Measurements from ENCODE around the gene ZNF789.

Gene ZNF789

GRCh38 chr7:99459087-99459486, 13.6 kb upstream of the ZNF789 start:
- Histone ChIP-seq H3K27ac (ENCODE audit: low read depth, low read length, severe bottlenecking) (no peak overlapping the region), H3K9me3 (ENCODE audit: control insufficient read depth, low read length) (no peaks in the 10 kb centered on the region), H3K4me3 (ENCODE audit: extremely low read depth, insufficient read depth, low read length, poor library complexity, severe bottlenecking) (no peak overlapping the region), H3K36me3 (ENCODE audit: control insufficient read depth, insufficient read depth, low read length) (peaks cover 88% of the 10 kb centered on the region), H3K4me1 (ENCODE audit: control insufficient read depth, insufficient read depth, low read length, poor library complexity, severe bottlenecking) (no peaks in the 10 kb centered on the region)
- WGBS, 2 experiments (ENCODE audit: insufficient coverage in 2 of 2), result 89 to 93% methylated on average over 6 to 8 of the region's 8 CpGs

DNA sequence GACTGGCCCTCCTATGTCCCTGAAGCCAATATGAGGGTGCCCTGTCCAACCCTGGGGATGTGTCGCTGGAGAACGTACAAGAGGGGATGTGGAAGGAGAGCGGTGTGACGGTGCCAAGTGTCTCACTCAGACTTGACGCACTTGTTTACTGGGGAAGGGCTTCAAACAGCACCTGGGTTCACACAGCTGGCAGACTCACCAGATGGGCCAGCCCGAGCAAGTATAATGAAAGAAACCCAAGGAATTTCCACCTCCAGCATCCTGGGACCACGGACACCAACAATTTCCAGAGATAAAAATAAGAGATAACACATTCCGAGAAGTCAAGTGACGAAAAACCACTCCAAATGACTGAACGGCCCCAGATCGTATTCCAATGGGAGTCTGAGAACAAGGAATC, 12.0 kb upstream of the ZNF789 start:
- H3K4me3 ChIP-seq (ENCODE audit: extremely low read depth, insufficient read depth, low read length, poor library complexity, severe bottlenecking), result no peak overlapping the region
- 97 to 100% methylated on average over 7 to 9 of the region's 11 CpGs for WGBS, 2 experiments (ENCODE audit: insufficient coverage in 2 of 2)
- no peaks in the 10 kb centered on the region for H3K4me1 ChIP-seq (ENCODE audit: control insufficient read depth, insufficient read depth, low read length, poor library complexity, severe bottlenecking)
- H3K9me3 ChIP-seq (ENCODE audit: control insufficient read depth, low read length), result no peaks in the 10 kb centered on the region
- H3K36me3 ChIP-seq (ENCODE audit: control insufficient read depth, insufficient read depth, low read length), result peaks cover 80% of the 10 kb centered on the region
- no peak overlapping the region for H3K27ac ChIP-seq (ENCODE audit: low read depth, low read length, severe bottlenecking)

- Histone ChIP-seq H3K4me1 (ENCODE audit: control insufficient read depth, insufficient read depth, low read length, poor library complexity, severe bottlenecking) (no peaks in the 10 kb centered on the region), H3K36me3 (ENCODE audit: control insufficient read depth, insufficient read depth, low read length) (peaks cover 74% of the 10 kb centered on the region), H3K4me3 (ENCODE audit: extremely low read depth, insufficient read depth, low read length, poor library complexity, severe bottlenecking) (no peak overlapping the region), H3K27ac (ENCODE audit: low read depth, low read length, severe bottlenecking) (no peak overlapping the region), H3K9me3 (ENCODE audit: control insufficient read depth, low read length) (no peaks in the 10 kb centered on the region)
- 85 to 100% methylated on average over 2 of the region's 2 CpGs for WGBS, 2 experiments (ENCODE audit: insufficient coverage in 2 of 2)
Measured at GRCh38 chr7:99461221-99461620, 11.5 kb upstream of the ZNF789 start.

DNA sequence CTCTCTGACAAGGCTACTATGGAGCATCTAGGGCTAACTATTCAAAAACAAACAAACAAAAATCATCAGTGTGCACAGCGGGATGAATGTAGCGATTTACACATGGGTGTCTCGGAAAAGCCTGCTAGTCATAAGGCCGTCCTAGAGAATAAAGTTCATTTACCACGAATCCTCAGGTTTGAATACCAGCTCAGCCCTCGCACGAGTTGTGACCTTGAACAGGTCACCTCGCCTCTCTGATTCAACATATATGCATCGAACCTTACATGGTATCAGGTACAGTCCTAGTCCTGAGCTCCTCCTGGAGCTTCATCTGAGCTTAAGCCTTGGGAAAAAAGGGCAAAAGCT, 7.3 kb upstream of the ZNF789 start:
- peak overlapping the region; percentile 80 for H3K4me3 ChIP-seq (ENCODE audit: extremely low read depth, insufficient read depth, low read length, poor library complexity, severe bottlenecking)
- H3K4me1 ChIP-seq (ENCODE audit: control insufficient read depth, insufficient read depth, low read length, poor library complexity, severe bottlenecking), result no peaks in the 10 kb centered on the region
- H3K36me3 ChIP-seq (ENCODE audit: control insufficient read depth, insufficient read depth, low read length), result peaks cover 33% of the 10 kb centered on the region
- WGBS, 2 experiments (ENCODE audit: insufficient coverage in 2 of 2), result 9 to 11% methylated on average over 9 of the region's 9 CpGs
- H3K9me3 ChIP-seq (ENCODE audit: control insufficient read depth, low read length), result no peaks in the 10 kb centered on the region
- peak overlapping the region; percentile 88 for H3K27ac ChIP-seq (ENCODE audit: low read depth, low read length, severe bottlenecking)

DNA sequence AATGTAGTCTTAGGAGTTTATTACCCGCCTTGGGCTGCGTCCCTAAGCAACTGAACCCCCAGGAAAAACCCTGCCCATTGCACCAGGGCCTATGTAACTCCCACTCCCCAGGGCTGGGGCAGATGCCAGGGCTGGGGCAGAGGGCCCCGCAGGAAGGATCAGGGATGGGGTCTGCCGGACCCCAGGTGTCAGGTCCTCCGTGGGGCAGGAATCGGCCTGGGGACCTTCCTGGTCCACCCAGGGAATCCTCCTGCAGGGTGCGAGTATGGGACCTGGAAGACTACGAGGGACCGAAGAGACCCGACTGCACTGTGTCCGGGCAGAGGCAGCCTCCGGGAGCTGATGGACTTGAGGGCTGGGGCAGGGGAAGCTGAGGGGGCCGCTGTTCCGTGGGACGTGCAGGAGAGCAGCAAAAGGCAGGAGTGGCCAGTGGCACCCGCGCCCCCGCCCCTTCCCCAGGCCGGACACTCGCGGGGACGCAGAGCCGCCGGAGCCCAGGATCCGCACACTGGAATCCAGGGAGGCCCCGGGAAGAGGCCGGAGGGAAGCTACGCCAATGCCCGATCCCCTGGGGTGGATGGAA, 4.3 kb upstream of the ZNF789 start:
- Histone ChIP-seq H3K36me3 (ENCODE audit: control insufficient read depth, insufficient read depth, low read length) (peaks cover 12% of the 10 kb centered on the region), H3K4me3 (ENCODE audit: extremely low read depth, insufficient read depth, low read length, poor library complexity, severe bottlenecking) (no peak overlapping the region), H3K4me1 (ENCODE audit: control insufficient read depth, insufficient read depth, low read length, poor library complexity, severe bottlenecking) (no peaks in the 10 kb centered on the region), H3K27ac (ENCODE audit: low read depth, low read length, severe bottlenecking) (no peak overlapping the region), H3K9me3 (ENCODE audit: control insufficient read depth, low read length) (no peaks in the 10 kb centered on the region)
- WGBS, 2 experiments (ENCODE audit: insufficient coverage in 2 of 2), result 91 to 93% methylated on average over 26 to 29 of the region's 29 CpGs

- Histone ChIP-seq H3K4me1 (ENCODE audit: control insufficient read depth, insufficient read depth, low read length, poor library complexity, severe bottlenecking) (no peaks in the 10 kb centered on the region), H3K36me3 (ENCODE audit: control insufficient read depth, insufficient read depth, low read length) (peaks cover 6% of the 10 kb centered on the region), H3K4me3 (ENCODE audit: extremely low read depth, insufficient read depth, low read length, poor library complexity, severe bottlenecking) (no peak overlapping the region), H3K9me3 (ENCODE audit: control insufficient read depth, low read length) (no peaks in the 10 kb centered on the region), H3K27ac (ENCODE audit: low read depth, low read length, severe bottlenecking) (no peak overlapping the region)
- 62 to 65% methylated on average over 22 of the region's 23 CpGs for WGBS, 2 experiments (ENCODE audit: insufficient coverage in 2 of 2)
Measured at GRCh38 chr7:99469381-99470065, 3.2 kb upstream of the ZNF789 start.

DNA sequence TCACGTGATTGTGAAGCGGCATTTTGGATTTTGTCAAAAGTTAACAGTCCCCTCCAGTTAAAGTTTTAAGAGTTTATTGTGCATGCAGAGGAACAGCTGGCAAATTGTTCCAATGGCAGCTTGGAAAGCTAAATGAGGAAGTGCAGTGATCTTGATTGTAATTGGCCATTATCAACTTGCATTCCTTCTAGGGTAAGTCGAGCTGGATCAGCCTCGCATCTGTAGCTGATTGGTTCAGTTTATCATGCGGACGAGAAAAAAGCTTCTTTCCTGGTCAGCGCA, 566 bp downstream of the ZNF789 start:
- H3K9me3 ChIP-seq (ENCODE audit: control insufficient read depth, low read length), result no peaks in the 10 kb centered on the region
- peaks cover 3% of the 10 kb centered on the region for H3K4me1 ChIP-seq (ENCODE audit: control insufficient read depth, insufficient read depth, low read length, poor library complexity, severe bottlenecking)
- peak overlapping the region; percentile 59 for H3K27ac ChIP-seq (ENCODE audit: low read depth, low read length, severe bottlenecking)
- peak overlapping the region; percentile 100 for H3K4me3 ChIP-seq (ENCODE audit: extremely low read depth, insufficient read depth, low read length, poor library complexity, severe bottlenecking)
- WGBS, 2 experiments (ENCODE audit: insufficient coverage in 2 of 2), result 7 to 14% methylated on average over 6 to 7 of the region's 7 CpGs
- H3K36me3 ChIP-seq (ENCODE audit: control insufficient read depth, insufficient read depth, low read length), result peaks cover 25% of the 10 kb centered on the region

DNA sequence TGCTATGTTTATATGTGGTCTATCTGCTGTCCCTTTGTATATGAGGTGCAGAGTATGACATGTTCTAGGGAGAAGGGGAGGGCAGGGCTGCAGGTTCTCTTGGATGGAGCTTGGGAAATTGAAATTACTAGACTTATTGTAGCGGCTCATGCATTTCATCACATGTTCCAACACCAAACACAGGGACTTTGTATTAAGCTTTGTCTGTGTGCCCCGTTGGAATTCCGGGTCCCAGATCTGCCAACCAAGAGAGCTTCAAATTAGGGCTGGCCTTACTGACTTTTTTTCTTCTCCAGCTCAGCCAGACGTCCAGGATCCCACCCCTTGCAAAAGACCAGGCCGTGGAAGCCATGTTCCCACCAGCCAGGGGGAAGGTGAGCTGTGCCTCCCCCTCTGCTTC, 3.4 kb downstream of the ZNF789 start:
- peaks cover 5% of the 10 kb centered on the region for H3K4me1 ChIP-seq (ENCODE audit: control insufficient read depth, insufficient read depth, low read length, poor library complexity, severe bottlenecking)
- no peak overlapping the region for H3K4me3 ChIP-seq (ENCODE audit: extremely low read depth, insufficient read depth, low read length, poor library complexity, severe bottlenecking)
- no peak overlapping the region for H3K27ac ChIP-seq (ENCODE audit: low read depth, low read length, severe bottlenecking)
- H3K9me3 ChIP-seq (ENCODE audit: control insufficient read depth, low read length), result no peaks in the 10 kb centered on the region
- 92 to 93% methylated on average over 4 to 5 of the region's 5 CpGs for WGBS, 2 experiments (ENCODE audit: insufficient coverage in 2 of 2)
- peaks cover 54% of the 10 kb centered on the region for H3K36me3 ChIP-seq (ENCODE audit: control insufficient read depth, insufficient read depth, low read length)

DNA sequence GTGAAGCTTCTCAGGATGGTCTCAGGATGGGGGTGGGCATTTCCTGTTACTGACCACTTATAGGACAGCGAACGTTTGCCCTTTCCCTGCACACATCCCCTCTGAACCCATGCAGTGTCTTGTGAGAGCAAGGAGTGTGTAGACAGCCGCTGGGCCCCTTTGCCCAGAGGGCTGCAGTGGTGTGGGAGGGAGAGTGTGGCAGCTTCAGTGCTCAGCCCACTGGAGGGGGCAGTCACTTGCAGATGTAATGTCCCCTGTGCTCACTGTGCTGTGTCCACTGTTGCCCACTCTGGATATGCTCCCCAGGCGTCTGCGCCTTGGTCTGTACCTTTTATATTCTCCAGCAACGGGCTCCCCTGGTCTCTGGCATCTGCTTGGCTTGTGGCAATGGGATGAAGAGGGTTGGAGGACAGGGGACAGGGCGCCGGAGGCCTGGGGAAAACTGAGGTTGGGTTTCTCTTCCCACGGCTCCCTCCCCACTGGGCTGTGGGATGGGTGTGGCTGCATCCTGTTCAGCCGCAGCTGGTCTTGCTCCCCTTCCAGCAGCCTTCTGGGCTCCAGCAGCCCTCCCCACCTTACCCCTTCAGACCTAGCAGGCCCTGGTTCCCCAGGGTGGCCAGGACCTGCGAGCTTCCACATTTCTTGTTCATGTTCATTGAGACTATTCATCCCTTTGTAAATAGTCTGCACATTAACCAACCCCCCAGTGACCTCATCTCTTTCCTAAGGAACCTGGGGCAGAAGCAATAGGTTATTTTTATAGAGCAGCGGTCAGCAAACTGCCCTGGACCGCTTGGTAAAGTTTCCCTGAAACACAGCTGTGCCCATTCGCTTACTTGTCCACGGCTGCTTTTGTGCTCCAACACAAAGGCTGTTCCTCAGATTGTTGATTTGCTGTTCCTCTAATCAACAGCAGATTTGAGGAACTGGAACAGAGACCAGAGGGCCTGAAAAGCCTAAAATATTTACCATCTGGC, 6.1 kb downstream of the ZNF789 start:
- Histone ChIP-seq H3K36me3 (ENCODE audit: control insufficient read depth, insufficient read depth, low read length) (peaks cover 69% of the 10 kb centered on the region), H3K27ac (ENCODE audit: low read depth, low read length, severe bottlenecking) (peak overlapping the region; percentile 10), H3K9me3 (ENCODE audit: control insufficient read depth, low read length) (no peaks in the 10 kb centered on the region), H3K4me3 (ENCODE audit: extremely low read depth, insufficient read depth, low read length, poor library complexity, severe bottlenecking) (no peak overlapping the region), H3K4me1 (ENCODE audit: control insufficient read depth, insufficient read depth, low read length, poor library complexity, severe bottlenecking) (peaks cover 5% of the 10 kb centered on the region)
- 91 to 100% methylated on average over 6 to 7 of the region's 15 CpGs for WGBS, 2 experiments (ENCODE audit: insufficient coverage in 2 of 2)

DNA sequence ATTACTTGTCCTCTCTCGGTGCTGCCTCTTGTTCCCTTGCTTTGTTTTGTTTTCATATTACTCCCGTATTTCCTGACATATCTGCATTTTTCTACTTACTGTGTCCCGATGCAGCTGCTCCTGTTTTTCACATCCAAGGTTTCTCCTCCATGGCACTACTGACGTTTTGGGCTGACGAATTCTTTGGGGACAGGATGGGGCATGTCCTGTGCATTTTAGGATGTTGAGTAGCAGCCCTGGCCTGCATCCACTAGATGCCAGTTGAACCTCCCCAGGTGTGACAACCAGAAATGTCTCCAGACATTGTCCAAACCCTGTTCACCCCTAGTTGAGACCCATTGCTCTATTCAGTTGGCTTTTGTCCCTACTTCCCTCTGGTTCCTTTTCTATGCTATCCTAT, 12.4 kb downstream of the ZNF789 start:
- H3K4me3 ChIP-seq (ENCODE audit: extremely low read depth, insufficient read depth, low read length, poor library complexity, severe bottlenecking), result no peak overlapping the region
- WGBS, 2 experiments (ENCODE audit: insufficient coverage in 2 of 2), result 89 to 100% methylated on average over 4 to 5 of the region's 5 CpGs
- peaks cover 57% of the 10 kb centered on the region for H3K36me3 ChIP-seq (ENCODE audit: control insufficient read depth, insufficient read depth, low read length)

More for the DNA sequence above, 12.4 kb downstream of the ZNF789 start:
- H3K9me3 ChIP-seq (ENCODE audit: control insufficient read depth, low read length), result no peaks in the 10 kb centered on the region
- H3K4me1 ChIP-seq (ENCODE audit: control insufficient read depth, insufficient read depth, low read length, poor library complexity, severe bottlenecking), result no peaks in the 10 kb centered on the region
- no peak overlapping the region for H3K27ac ChIP-seq (ENCODE audit: low read depth, low read length, severe bottlenecking)

Measured in mesodermal cell (in vitro differentiated cells).